AG09309 (cell line): Measurements from ENCODE around the gene PRMT9.

Source experiments
- DNase-seq: peaks from one replicate; pipeline ENCODE4 v3.0.0-alpha.2; 2010; ENCODE audit warnings: low read depth
- H3K4me3 ChIP-seq: 2 replicates; pipeline ENCODE4 v1.5.1; 2011; ENCODE audit warnings: mild to moderate bottlenecking, low read depth, low read length, moderate library complexity; ENCODE audit not compliant: control insufficient read depth
- TF ChIP-seq, protein P1 (sequence below): IDR thresholded peaks from 2 replicates; pipeline ENCODE4 v1.5.1; 2011; ENCODE audit warnings: mild to moderate bottlenecking, low read depth, low read length, inconsistent platforms; ENCODE audit not compliant: insufficient read depth, control insufficient read depth; ENCODE audit errors: missing control alignments

PRMT9 gene

DNA sequence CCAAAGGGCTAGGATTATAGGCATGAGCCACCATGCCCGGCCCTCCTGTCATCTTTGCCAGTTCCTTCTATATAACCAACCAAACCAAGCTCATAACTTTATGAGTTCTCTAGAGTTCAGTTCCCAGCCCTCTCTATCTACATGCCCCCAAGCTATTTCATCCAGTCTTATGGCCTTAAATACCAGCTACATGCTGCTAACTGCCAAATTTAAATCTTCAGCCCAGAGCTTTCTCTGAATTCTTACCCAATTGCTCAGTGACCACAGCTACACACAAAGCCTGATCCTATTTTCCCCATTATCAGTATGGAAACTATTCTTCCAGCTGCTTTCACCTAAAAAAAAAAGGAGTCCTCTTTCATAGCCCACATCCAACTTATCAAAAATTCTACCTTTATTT lies 43.6 kb downstream of the PRMT9 start:
- peak; percentile 50 for DNase-seq
- no peak overlapping the region for H3K4me3 ChIP-seq
- TF ChIP-seq, protein P1, sequence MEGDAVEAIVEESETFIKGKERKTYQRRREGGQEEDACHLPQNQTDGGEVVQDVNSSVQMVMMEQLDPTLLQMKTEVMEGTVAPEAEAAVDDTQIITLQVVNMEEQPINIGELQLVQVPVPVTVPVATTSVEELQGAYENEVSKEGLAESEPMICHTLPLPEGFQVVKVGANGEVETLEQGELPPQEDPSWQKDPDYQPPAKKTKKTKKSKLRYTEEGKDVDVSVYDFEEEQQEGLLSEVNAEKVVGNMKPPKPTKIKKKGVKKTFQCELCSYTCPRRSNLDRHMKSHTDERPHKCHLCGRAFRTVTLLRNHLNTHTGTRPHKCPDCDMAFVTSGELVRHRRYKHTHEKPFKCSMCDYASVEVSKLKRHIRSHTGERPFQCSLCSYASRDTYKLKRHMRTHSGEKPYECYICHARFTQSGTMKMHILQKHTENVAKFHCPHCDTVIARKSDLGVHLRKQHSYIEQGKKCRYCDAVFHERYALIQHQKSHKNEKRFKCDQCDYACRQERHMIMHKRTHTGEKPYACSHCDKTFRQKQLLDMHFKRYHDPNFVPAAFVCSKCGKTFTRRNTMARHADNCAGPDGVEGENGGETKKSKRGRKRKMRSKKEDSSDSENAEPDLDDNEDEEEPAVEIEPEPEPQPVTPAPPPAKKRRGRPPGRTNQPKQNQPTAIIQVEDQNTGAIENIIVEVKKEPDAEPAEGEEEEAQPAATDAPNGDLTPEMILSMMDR: no peak

DNA sequence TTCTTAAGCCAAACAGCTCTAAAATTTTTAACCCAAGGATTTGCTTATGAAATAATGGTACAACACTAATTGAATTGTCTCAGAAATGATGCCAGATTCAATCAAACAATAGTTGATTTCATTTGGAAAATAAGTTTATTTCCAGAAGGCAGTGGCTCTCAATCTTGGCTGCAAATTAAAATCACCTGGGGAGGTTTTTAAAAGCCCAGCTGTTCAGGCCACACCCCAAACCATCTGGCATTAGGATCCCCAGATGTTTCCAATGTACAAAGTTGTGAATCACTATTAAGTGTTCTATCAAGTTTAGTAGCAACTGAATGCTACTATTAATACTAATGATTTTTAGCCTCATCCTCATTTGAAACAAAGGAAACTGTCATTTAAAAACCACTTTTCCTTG lies 44.6 kb downstream of the PRMT9 start:
- H3K4me3 ChIP-seq: no peak overlapping the region
- TF ChIP-seq, protein P1: no peak
- DNase-seq: no peak

DNA sequence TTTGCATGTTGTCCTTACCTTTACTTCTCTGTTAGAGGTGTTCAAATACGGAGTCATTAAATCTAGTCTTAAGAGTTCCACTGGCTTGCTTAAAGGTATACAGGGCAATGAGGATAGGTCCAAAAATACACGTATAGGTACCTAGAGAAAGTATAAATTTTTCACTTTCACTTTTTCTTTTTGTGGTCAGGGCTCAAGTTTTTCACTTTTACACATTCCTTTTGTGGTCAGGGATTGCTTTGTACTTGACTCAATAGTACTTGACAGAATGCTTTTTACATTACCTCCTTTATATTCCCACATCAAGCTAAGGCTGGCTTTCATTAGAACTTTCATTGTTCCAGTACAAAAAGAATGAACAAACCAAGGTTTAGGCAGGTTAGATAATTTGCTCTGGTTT lies 45.0 kb downstream of the PRMT9 start:
- H3K4me3 ChIP-seq: no peak overlapping the region
- TF ChIP-seq, protein P1: no peak
- no peak for DNase-seq

DNA sequence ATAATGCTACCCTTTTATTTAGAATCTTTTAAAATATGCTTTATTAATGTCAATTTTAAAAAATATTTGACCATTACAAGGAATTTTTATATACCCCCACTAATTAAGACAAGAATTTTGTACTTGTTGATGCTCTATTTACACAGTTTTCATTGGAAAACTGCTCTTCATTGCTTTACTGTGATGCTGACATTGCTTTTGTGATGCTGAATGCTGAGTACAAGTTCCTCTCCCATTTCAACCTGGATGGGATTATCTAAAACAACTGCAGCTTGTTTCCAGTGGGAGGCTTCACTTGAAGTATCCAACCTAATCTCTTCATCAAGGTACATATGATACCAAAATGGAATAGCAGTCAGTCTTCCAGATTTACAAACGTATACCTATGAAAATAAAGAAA lies 45.6 kb downstream of the PRMT9 start:
- H3K4me3 ChIP-seq: no peak overlapping the region
- DNase-seq: no peak
- TF ChIP-seq, protein P1: no peak

DNA sequence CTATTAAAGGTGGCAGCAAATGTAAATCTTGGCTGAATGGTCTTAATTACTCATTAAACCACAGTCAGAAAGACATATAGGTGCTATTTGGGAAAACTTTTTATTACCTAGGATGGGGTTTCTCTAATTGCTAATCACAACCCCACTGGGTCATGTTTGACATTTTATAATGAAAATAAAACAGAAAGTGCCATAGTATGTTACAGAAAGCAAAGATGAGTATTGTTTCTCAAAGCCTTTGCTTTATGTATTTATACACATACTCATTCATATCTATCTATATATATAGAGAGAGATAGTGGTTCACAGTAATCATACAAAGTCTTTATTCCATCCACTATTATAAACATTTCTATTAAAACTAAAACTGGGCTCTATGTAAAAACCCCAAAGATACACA lies 48.6 kb downstream of the PRMT9 start:
- no peak overlapping the region for H3K4me3 ChIP-seq
- TF ChIP-seq, protein P1: no peak
- no peak for DNase-seq

DNA sequence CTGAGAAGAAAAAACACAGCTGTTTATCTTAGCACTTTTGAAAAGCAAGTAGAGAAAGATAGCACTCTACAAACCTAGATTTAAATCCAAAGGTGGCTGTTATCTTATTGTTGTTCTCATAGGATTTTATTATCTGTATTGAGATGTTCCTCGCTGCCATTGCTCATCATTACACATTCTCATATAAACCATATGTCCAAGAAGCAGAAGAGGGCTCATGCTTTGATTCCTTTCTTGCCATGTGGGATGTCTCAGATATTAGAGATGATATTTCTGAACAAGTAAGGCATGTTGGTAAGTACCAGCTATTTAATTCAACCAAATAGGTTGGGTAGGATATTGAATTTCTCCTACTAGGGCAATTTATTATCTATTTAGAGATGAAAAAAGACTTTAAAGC lies 50.3 kb downstream of the PRMT9 start:
- DNase-seq: no peak
- TF ChIP-seq, protein P1: no peak
- H3K4me3 ChIP-seq: no peak overlapping the region

DNA sequence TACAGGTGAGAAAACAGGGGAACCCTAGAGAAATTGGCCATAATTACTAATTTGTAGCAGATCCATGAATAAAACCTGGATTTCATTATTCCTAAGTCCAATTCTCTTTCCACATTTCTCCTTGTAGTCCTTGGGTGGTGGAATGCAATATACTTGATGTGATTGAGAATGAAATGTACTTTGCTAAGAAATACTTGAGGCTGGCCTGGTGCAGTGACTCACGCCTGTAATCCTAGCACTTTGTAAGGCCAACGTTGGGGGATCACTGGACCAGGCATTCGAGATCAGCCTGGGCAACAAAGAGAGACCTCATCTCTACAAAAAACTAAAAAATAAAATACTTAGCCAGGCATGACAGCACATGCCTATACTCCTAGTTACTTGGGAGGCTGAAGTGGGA lies 50.9 kb downstream of the PRMT9 start:
- TF ChIP-seq, protein P1: no peak
- no peak overlapping the region for H3K4me3 ChIP-seq
- peak; percentile 55 for DNase-seq
